ENCODE results near the gene MXD3. TPM values are rescaled to one million over a fixed set of nuclear protein-coding genes. Genes with fewer than 3 reads are reported as not detected.

Gene MXD3
- total and polyA plus RNA-seq, 10 of the 15 experiments (the other 5 are each of a cell fraction or from before 2014, with no cell fraction given): 0.24 to 29.8 (median 13.5) TPM

DNA sequence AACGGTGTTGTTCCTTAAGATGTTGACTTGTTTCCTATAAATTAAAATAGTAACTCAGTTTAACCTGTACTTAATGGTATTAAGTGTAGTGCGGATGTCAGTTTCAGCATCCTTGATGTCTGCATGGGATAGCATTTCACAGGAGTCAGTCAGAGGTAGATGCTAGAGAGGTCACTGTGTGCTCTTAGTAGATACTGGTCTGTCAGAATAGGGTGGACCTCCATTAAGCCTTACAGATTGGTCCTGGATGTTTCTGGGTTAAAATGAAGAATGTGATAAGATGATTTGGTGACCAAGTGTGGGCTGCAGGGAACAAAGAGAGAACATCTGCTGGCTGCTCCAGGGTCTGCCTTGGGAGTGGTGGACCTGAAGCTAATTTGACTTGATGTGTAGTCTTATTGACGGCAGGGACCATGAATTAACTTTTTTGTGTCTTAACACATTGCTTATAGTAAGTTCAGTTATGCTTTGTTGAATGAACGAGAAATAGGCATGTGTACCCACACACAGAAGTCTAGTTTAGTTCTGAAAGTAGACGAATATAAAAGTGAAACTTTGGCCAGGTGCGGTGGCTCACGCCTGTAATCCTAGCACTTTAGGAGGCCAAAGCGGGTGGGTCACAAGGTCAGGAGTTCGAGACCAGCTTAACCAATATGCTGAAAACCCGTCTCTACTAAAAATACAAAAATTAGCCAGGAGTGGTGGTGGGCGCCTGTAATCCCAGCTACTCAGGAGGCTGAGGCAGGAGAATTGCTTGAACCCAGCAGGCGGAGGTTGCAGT is 20.7 kb downstream of the MXD3 start (continued):
- TF ChIP-seq, protein P1, sequence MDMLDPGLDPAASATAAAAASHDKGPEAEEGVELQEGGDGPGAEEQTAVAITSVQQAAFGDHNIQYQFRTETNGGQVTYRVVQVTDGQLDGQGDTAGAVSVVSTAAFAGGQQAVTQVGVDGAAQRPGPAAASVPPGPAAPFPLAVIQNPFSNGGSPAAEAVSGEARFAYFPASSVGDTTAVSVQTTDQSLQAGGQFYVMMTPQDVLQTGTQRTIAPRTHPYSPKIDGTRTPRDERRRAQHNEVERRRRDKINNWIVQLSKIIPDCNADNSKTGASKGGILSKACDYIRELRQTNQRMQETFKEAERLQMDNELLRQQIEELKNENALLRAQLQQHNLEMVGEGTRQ (IDR thresholded peaks at IDR 0.05; ENCODE audit: borderline replicate concordance, low read depth, low read length): no peak
- TF ChIP-seq, protein P2, sequence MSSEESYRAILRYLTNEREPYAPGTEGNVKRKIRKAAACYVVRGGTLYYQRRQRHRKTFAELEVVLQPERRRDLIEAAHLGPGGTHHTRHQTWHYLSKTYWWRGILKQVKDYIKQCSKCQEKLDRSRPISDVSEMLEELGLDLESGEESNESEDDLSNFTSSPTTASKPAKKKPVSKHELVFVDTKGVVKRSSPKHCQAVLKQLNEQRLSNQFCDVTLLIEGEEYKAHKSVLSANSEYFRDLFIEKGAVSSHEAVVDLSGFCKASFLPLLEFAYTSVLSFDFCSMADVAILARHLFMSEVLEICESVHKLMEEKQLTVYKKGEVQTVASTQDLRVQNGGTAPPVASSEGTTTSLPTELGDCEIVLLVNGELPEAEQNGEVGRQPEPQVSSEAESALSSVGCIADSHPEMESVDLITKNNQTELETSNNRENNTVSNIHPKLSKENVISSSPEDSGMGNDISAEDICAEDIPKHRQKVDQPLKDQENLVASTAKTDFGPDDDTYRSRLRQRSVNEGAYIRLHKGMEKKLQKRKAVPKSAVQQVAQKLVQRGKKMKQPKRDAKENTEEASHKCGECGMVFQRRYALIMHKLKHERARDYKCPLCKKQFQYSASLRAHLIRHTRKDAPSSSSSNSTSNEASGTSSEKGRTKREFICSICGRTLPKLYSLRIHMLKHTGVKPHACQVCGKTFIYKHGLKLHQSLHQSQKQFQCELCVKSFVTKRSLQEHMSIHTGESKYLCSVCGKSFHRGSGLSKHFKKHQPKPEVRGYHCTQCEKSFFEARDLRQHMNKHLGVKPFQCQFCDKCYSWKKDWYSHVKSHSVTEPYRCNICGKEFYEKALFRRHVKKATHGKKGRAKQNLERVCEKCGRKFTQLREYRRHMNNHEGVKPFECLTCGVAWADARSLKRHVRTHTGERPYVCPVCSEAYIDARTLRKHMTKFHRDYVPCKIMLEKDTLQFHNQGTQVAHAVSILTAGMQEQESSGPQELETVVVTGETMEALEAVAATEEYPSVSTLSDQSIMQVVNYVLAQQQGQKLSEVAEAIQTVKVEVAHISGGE (CRISPR knock-in tag; IDR thresholded peaks at IDR 0.05): no peak
- TF ChIP-seq CREB1 (IDR thresholded peaks at IDR 0.05; ENCODE audit: low read depth) (0 out of 2 replicates have a peak, but pooled peaks have one; percentile 10), HDGF (IDR thresholded peaks at IDR 0.05) (no peak), LARP7 (IDR thresholded peaks at IDR 0.05) (no peak), HDAC2 (IDR thresholded peaks at IDR 0.05) (no peak), GABPA (IDR thresholded peaks at IDR 0.05; ENCODE audit: low read depth) (no peak), IKZF2 (IDR thresholded peaks at IDR 0.05) (peak in 1 of 2 experiments; percentile 38; a peak in 1 of 4 replicates), NFIC (IDR thresholded peaks at IDR 0.05; ENCODE audit: low read depth, low read length) (0 out of 2 replicates have a peak, but pooled peaks have one; percentile 25), STAT1 (conservative IDR thresholded peaks at IDR 0.05) (no peak), ZNF207 (IDR thresholded peaks at IDR 0.05; ENCODE audit: borderline replicate concordance) (no peak), RB1 (IDR thresholded peaks at IDR 0.05; ENCODE audit: borderline replicate concordance) (no peak)
- TF ChIP-seq, protein P3, sequence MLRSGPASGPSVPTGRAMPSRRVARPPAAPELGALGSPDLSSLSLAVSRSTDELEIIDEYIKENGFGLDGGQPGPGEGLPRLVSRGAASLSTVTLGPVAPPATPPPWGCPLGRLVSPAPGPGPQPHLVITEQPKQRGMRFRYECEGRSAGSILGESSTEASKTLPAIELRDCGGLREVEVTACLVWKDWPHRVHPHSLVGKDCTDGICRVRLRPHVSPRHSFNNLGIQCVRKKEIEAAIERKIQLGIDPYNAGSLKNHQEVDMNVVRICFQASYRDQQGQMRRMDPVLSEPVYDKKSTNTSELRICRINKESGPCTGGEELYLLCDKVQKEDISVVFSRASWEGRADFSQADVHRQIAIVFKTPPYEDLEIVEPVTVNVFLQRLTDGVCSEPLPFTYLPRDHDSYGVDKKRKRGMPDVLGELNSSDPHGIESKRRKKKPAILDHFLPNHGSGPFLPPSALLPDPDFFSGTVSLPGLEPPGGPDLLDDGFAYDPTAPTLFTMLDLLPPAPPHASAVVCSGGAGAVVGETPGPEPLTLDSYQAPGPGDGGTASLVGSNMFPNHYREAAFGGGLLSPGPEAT (IDR thresholded peaks at IDR 0.05; ENCODE audit: low read depth): no peak
- TF ChIP-seq, protein P4, sequence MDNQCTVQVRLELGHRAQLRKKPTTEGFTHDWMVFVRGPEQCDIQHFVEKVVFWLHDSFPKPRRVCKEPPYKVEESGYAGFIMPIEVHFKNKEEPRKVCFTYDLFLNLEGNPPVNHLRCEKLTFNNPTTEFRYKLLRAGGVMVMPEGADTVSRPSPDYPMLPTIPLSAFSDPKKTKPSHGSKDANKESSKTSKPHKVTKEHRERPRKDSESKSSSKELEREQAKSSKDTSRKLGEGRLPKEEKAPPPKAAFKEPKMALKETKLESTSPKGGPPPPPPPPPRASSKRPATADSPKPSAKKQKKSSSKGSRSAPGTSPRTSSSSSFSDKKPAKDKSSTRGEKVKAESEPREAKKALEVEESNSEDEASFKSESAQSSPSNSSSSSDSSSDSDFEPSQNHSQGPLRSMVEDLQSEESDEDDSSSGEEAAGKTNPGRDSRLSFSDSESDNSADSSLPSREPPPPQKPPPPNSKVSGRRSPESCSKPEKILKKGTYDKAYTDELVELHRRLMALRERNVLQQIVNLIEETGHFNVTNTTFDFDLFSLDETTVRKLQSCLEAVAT (IDR thresholded peaks at IDR 0.05): 0 out of 2 replicates have a peak, but pooled peaks have one; percentile 31
- TF ChIP-seq, protein P5, sequence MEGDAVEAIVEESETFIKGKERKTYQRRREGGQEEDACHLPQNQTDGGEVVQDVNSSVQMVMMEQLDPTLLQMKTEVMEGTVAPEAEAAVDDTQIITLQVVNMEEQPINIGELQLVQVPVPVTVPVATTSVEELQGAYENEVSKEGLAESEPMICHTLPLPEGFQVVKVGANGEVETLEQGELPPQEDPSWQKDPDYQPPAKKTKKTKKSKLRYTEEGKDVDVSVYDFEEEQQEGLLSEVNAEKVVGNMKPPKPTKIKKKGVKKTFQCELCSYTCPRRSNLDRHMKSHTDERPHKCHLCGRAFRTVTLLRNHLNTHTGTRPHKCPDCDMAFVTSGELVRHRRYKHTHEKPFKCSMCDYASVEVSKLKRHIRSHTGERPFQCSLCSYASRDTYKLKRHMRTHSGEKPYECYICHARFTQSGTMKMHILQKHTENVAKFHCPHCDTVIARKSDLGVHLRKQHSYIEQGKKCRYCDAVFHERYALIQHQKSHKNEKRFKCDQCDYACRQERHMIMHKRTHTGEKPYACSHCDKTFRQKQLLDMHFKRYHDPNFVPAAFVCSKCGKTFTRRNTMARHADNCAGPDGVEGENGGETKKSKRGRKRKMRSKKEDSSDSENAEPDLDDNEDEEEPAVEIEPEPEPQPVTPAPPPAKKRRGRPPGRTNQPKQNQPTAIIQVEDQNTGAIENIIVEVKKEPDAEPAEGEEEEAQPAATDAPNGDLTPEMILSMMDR (IDR thresholded peaks at IDR 0.05 in 2 of 3, conservative IDR thresholded peaks at IDR 0.05 in 1 of 3; ENCODE audit: control insufficient read depth in 2 of 3, extremely low read depth in 1 of 3, insufficient read depth in 1 of 3, low read depth in 3 of 3, low read length in 3 of 3): no peak
- TF ChIP-seq, protein P6, sequence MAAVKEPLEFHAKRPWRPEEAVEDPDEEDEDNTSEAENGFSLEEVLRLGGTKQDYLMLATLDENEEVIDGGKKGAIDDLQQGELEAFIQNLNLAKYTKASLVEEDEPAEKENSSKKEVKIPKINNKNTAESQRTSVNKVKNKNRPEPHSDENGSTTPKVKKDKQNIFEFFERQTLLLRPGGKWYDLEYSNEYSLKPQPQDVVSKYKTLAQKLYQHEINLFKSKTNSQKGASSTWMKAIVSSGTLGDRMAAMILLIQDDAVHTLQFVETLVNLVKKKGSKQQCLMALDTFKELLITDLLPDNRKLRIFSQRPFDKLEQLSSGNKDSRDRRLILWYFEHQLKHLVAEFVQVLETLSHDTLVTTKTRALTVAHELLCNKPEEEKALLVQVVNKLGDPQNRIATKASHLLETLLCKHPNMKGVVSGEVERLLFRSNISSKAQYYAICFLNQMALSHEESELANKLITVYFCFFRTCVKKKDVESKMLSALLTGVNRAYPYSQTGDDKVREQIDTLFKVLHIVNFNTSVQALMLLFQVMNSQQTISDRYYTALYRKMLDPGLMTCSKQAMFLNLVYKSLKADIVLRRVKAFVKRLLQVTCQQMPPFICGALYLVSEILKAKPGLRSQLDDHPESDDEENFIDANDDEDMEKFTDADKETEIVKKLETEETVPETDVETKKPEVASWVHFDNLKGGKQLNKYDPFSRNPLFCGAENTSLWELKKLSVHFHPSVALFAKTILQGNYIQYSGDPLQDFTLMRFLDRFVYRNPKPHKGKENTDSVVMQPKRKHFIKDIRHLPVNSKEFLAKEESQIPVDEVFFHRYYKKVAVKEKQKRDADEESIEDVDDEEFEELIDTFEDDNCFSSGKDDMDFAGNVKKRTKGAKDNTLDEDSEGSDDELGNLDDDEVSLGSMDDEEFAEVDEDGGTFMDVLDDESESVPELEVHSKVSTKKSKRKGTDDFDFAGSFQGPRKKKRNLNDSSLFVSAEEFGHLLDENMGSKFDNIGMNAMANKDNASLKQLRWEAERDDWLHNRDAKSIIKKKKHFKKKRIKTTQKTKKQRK (IDR thresholded peaks at IDR 0.05; ENCODE audit: low read depth, low read length): no peak

Data from GM12878 (cell line).